Mesendoderm (in vitro differentiated cells): ENCODE data around the gene DHX40. TPM values are rescaled to one million over a fixed set of nuclear protein-coding genes. Genes with fewer than 3 reads are reported as not detected.
A peak's percentile ranks its signal among the peaks of the same experiment; 100 is the strongest.

Experiments
- DNase-seq: peaks from one replicate; pipeline ENCODE4 v3.0.0; 2013
- H2AK5ac ChIP-seq: 2 replicates; pipeline ENCODE4 v1.6.1; 2013; ENCODE audit warnings: low read length, inconsistent platforms
- H2BK120ac ChIP-seq: 2 replicates; pipeline ENCODE4 v1.6.1; 2013; ENCODE audit warnings: low read depth, mild to moderate bottlenecking, low read length, moderate library complexity, mixed read lengths
- H2BK15ac ChIP-seq: replicated peaks from 2 replicates; pipeline ENCODE4 v1.6.1; 2013; ENCODE audit warnings: low read depth, mild to moderate bottlenecking, moderate library complexity
- H2BK5ac ChIP-seq: 2 replicates; pipeline ENCODE4 v1.6.1; 2013; ENCODE audit warnings: low read length, inconsistent platforms
- H3K18ac ChIP-seq: 2 replicates; pipeline ENCODE4 v1.6.1; 2013; ENCODE audit warnings: mild to moderate bottlenecking, low read length, mixed read lengths
- H3K23ac ChIP-seq: one replicate; pipeline ENCODE4 v1.6.1; 2013; ENCODE audit warnings: low read length
- H3K27ac ChIP-seq: 2 replicates; pipeline ENCODE4 v1.5.1; 2013; ENCODE audit warnings: low read depth, mild to moderate bottlenecking, inconsistent platforms, low read length, moderate library complexity
- H3K27me3 ChIP-seq: 2 replicates; pipeline ENCODE4 v1.6.1; 2013; ENCODE audit warnings: low read length, control low read depth, mild to moderate bottlenecking, inconsistent platforms; ENCODE audit not compliant: insufficient read depth, poor library complexity
- H3K36me3 ChIP-seq: 2 replicates; pipeline ENCODE4 v1.6.1; 2013; ENCODE audit warnings: low read length, inconsistent platforms; ENCODE audit not compliant: control insufficient read depth, insufficient read depth
- H3K4ac ChIP-seq: one replicate; pipeline ENCODE4 v1.6.1; 2013; ENCODE audit warnings: low read depth, mild to moderate bottlenecking, low read length, moderate library complexity
- H3K4me1 ChIP-seq: 2 replicates; pipeline ENCODE4 v1.6.1; 2013; ENCODE audit warnings: low read depth, low read length, inconsistent platforms; ENCODE audit not compliant: control insufficient read depth
- H3K4me2 ChIP-seq: 2 replicates; pipeline ENCODE4 v1.6.1; 2013; ENCODE audit warnings: low read length
- H3K4me3 ChIP-seq: 2 replicates; pipeline ENCODE4 v1.5.1; 2013; ENCODE audit warnings: mild to moderate bottlenecking, low read length
- H3K56ac ChIP-seq: one replicate; pipeline ENCODE4 v1.6.1; 2013; ENCODE audit warnings: low read length
- H3K79me1 ChIP-seq: 2 replicates; pipeline ENCODE4 v1.6.1; 2013; ENCODE audit warnings: low read length, inconsistent platforms
- H3K79me2 ChIP-seq: 2 replicates; pipeline ENCODE4 v1.6.1; 2013; ENCODE audit warnings: mild to moderate bottlenecking, low read length; ENCODE audit not compliant: control insufficient read depth, insufficient read depth
- H3K9ac ChIP-seq: 2 replicates; pipeline ENCODE4 v1.6.1; 2013; ENCODE audit warnings: low read length, inconsistent platforms
- H4K5ac ChIP-seq: one replicate; pipeline ENCODE4 v1.6.1; 2013; ENCODE audit warnings: low read length
- H4K8ac ChIP-seq: one replicate; pipeline ENCODE4 v1.6.1; 2013; ENCODE audit warnings: low read depth, mild to moderate bottlenecking, control low read depth, low read length, moderate library complexity
- whole genome bisulfite sequencing: extraction: QIAGEN DNeasy Blood & Tissue Kit; methylation state at CpG from one replicate; pipeline ENCODE4 v1.1.7; 2013; ENCODE audit warnings: low lambda C conversion rate, missing lambda C conversion rate; ENCODE audit not compliant: insufficient coverage; ENCODE audit errors: extremely low coverage; 5-methylcytosine and 5-hydroxymethylcytosine counted together
- polyA plus RNA-seq, 2 experiments: library from polyadenylated mRNA; stranded (reverse); fragments of 200-250 nt; gene quantifications; one replicate each; pipeline ENCODE4 v1.2.3, GENCODE V29; 2013

Gene DHX40, protein sequence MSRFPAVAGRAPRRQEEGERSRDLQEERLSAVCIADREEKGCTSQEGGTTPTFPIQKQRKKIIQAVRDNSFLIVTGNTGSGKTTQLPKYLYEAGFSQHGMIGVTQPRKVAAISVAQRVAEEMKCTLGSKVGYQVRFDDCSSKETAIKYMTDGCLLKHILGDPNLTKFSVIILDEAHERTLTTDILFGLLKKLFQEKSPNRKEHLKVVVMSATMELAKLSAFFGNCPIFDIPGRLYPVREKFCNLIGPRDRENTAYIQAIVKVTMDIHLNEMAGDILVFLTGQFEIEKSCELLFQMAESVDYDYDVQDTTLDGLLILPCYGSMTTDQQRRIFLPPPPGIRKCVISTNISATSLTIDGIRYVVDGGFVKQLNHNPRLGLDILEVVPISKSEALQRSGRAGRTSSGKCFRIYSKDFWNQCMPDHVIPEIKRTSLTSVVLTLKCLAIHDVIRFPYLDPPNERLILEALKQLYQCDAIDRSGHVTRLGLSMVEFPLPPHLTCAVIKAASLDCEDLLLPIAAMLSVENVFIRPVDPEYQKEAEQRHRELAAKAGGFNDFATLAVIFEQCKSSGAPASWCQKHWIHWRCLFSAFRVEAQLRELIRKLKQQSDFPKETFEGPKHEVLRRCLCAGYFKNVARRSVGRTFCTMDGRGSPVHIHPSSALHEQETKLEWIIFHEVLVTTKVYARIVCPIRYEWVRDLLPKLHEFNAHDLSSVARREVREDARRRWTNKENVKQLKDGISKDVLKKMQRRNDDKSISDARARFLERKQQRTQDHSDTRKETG
- polyA plus RNA-seq (2013, experiment 1 of 2): 13.2 TPM
- 13.1 TPM for polyA plus RNA-seq (2013, experiment 2 of 2)

GRCh38 chr17:59565171-59565958 lies at the start of gene DHX40:
DHX40 (plus strand) TSS chr17:59565610; CDS start chr17:59565672, 62 bp downstream.
- peak; percentile 98 for DNase-seq
- no peak within 1 kb of the TSS for H2BK15ac ChIP-seq
- no peaks in the 10 kb centered on the region for H3K27me3 ChIP-seq
- peak within 1 kb of the TSS; percentile 92 for H3K56ac ChIP-seq
- peaks cover 2% of the 10 kb centered on the region for H3K4me1 ChIP-seq
- no peaks in the 10 kb centered on the region for H3K36me3 ChIP-seq
- no peak within 1 kb of the TSS for H2BK5ac ChIP-seq
- H3K4me3 ChIP-seq: peak within 1 kb of the TSS; percentile 97
- H3K4ac ChIP-seq: no peak within 1 kb of the TSS
- no peak within 1 kb of the TSS for H3K18ac ChIP-seq
- H3K79me1 ChIP-seq: peaks cover 2% of the 10 kb centered on the region
- no peak within 1 kb of the TSS for H3K27ac ChIP-seq
- H2BK120ac ChIP-seq: no peak within 1 kb of the TSS
- H3K4me2 ChIP-seq: peak within 1 kb of the TSS; percentile 16
- no peak within 1 kb of the TSS for H2AK5ac ChIP-seq
- H3K9ac ChIP-seq: peak within 1 kb of the TSS; percentile 82
- no peak within 1 kb of the TSS for H4K5ac ChIP-seq
- no CpG with 5 or more reads among the region's 62 CpGs for WGBS
- H3K23ac ChIP-seq: no peak within 1 kb of the TSS
- H3K79me2 ChIP-seq: peaks cover 4% of the 10 kb centered on the region
- H4K8ac ChIP-seq: no peak within 1 kb of the TSS

- H3K23ac ChIP-seq: no peak overlapping the region
- H3K4me3 ChIP-seq: no peak overlapping the region
- H2BK5ac ChIP-seq: no peak overlapping the region
- no peak overlapping the region for H3K4ac ChIP-seq
- no peak overlapping the region for H3K9ac ChIP-seq
- no peak overlapping the region for H3K4me2 ChIP-seq
- no peak overlapping the region for H2AK5ac ChIP-seq
- no peaks in the 10 kb centered on the region for H3K79me1 ChIP-seq
- no peak overlapping the region for H3K27ac ChIP-seq
- no peak overlapping the region for H4K8ac ChIP-seq
- no peaks in the 10 kb centered on the region for H3K36me3 ChIP-seq
- H3K56ac ChIP-seq: no peak overlapping the region
- no CpG with 5 or more reads among the region's 2 CpGs for WGBS
- H3K4me1 ChIP-seq: peaks cover 2% of the 10 kb centered on the region
- no peak overlapping the region for H3K18ac ChIP-seq
- H2BK15ac ChIP-seq: no peak overlapping the region
- peak; percentile 80 for DNase-seq
- H3K79me2 ChIP-seq: no peaks in the 10 kb centered on the region
- H3K27me3 ChIP-seq: no peaks in the 10 kb centered on the region
- no peak overlapping the region for H2BK120ac ChIP-seq
- H4K5ac ChIP-seq: no peak overlapping the region
Observed at GRCh38 chr17:59516451-59516850, 49.0 kb upstream of the DHX40 start.

- no peak overlapping the region for H4K5ac ChIP-seq
- H2BK15ac ChIP-seq: no peak overlapping the region
- H3K36me3 ChIP-seq: no peaks in the 10 kb centered on the region
- H3K4me2 ChIP-seq: no peak overlapping the region
- H3K79me2 ChIP-seq: no peaks in the 10 kb centered on the region
- H4K8ac ChIP-seq: no peak overlapping the region
- no peak for DNase-seq
- H3K79me1 ChIP-seq: no peaks in the 10 kb centered on the region
- H3K4me1 ChIP-seq: peaks cover 2% of the 10 kb centered on the region
- no peak overlapping the region for H3K23ac ChIP-seq
- H3K18ac ChIP-seq: no peak overlapping the region
- H3K9ac ChIP-seq: no peak overlapping the region
- H2AK5ac ChIP-seq: no peak overlapping the region
- H3K27me3 ChIP-seq: no peaks in the 10 kb centered on the region
- no peak overlapping the region for H2BK120ac ChIP-seq
- H2BK5ac ChIP-seq: no peak overlapping the region
- H3K4ac ChIP-seq: no peak overlapping the region
- H3K27ac ChIP-seq: no peak overlapping the region
- WGBS: 100% methylated on average over 2 of the region's 2 CpGs
- no peak overlapping the region for H3K4me3 ChIP-seq
- H3K56ac ChIP-seq: no peak overlapping the region
Observed at GRCh38 chr17:59519132-59519531, 46.3 kb upstream of the DHX40 start.

- Histone ChIP-seq H3K27ac (no peak overlapping the region), H2AK5ac (no peak overlapping the region), H4K5ac (no peak overlapping the region), H3K27me3 (no peaks in the 10 kb centered on the region), H2BK120ac (no peak overlapping the region), H2BK15ac (no peak overlapping the region), H3K9ac (no peak overlapping the region), H3K36me3 (no peaks in the 10 kb centered on the region), H3K79me2 (no peaks in the 10 kb centered on the region), H3K79me1 (no peaks in the 10 kb centered on the region), H4K8ac (no peak overlapping the region), H3K4me1 (peaks cover 2% of the 10 kb centered on the region), H3K18ac (no peak overlapping the region), H2BK5ac (no peak overlapping the region), H3K4me2 (no peak overlapping the region), H3K4ac (no peak overlapping the region), H3K23ac (no peak overlapping the region), H3K56ac (no peak overlapping the region), H3K4me3 (no peak overlapping the region)
- WGBS: no CpG with 5 or more reads among the region's 5 CpGs
- DNase-seq: no peak
Observed at GRCh38 chr17:59520251-59520650, 45.2 kb upstream of the DHX40 start.

GRCh38 chr17:59521465-59522126 lies 43.8 kb upstream of the DHX40 start:
- no CpG with 5 or more reads among the region's 12 CpGs for WGBS
- Histone ChIP-seq H2BK15ac (no peak overlapping the region), H3K4me2 (no peak overlapping the region), H3K27ac (no peak overlapping the region), H3K18ac (no peak overlapping the region), H3K4me3 (no peak overlapping the region), H3K79me2 (no peaks in the 10 kb centered on the region), H3K79me1 (no peaks in the 10 kb centered on the region), H4K5ac (no peak overlapping the region), H3K36me3 (no peaks in the 10 kb centered on the region), H4K8ac (no peak overlapping the region), H2AK5ac (no peak overlapping the region), H2BK5ac (no peak overlapping the region), H3K56ac (no peak overlapping the region), H3K23ac (no peak overlapping the region), H3K27me3 (no peaks in the 10 kb centered on the region), H3K9ac (no peak overlapping the region), H3K4ac (no peak overlapping the region), H3K4me1 (no peaks in the 10 kb centered on the region), H2BK120ac (no peak overlapping the region)
- peak; percentile 78 for DNase-seq
